Lung (tissue), 12 donors: ENCODE data around the gene CYYR1. TPM values are rescaled to one million over a fixed set of nuclear protein-coding genes. Genes with fewer than 3 reads are reported as not detected.

Experiments
- ATAC-seq: fragments of 200-7000 bp; cut with Tn5 transposase; one replicate; pipeline ENCODE4 v1.9.1; 2020; ENCODE audit warnings: moderate number of reproducible peaks; ENCODE audit not compliant: insufficient read depth, low FRiP score
- DNase-seq, 3 donors: peaks; one replicate each; pipeline ENCODE4 v3.0.0-alpha.2; 2013 to 2017
- H3K27ac ChIP-seq, 2 donors: one replicate each; pipeline ENCODE4 v1.5.1; 2013; ENCODE audit warnings: mild to moderate bottlenecking in 2 of 2, moderate library complexity in 2 of 2, control low read depth in 1 of 2, inconsistent platforms in 1 of 2, low read depth in 1 of 2, low read length in 1 of 2
- H3K27me3 ChIP-seq, 3 donors: one replicate each; pipeline ENCODE4 v1.5.1; 2013; ENCODE audit warnings: low read length in 2 of 3; ENCODE audit not compliant: control insufficient read depth in 3 of 3, insufficient read depth in 3 of 3
- H3K36me3 ChIP-seq, 4 donors: one replicate each; pipeline ENCODE4 v1.5.1; 2013; ENCODE audit warnings: low read length in 4 of 4, mild to moderate bottlenecking in 1 of 4, moderate library complexity in 1 of 4; ENCODE audit not compliant: control insufficient read depth in 4 of 4, insufficient read depth in 4 of 4
- H3K4me1 ChIP-seq, 5 donors: one replicate each; pipeline ENCODE4 v1.5.1; 2013; ENCODE audit warnings: low read length in 5 of 5, mild to moderate bottlenecking in 2 of 5, moderate library complexity in 1 of 5; ENCODE audit not compliant: control insufficient read depth in 5 of 5, insufficient read depth in 5 of 5
- H3K4me3 ChIP-seq: one replicate; pipeline ENCODE4 v1.5.1; 2013; ENCODE audit warnings: mild to moderate bottlenecking, control low read depth, moderate library complexity
- H3K9ac ChIP-seq, 2 donors: one replicate each; pipeline ENCODE4 v1.5.1; 2013; ENCODE audit warnings: low read length in 2 of 2, control low read depth in 1 of 2; ENCODE audit not compliant: insufficient read depth in 1 of 2
- H3K9me3 ChIP-seq, 4 donors: one replicate each; pipeline ENCODE4 v1.5.1; 2013; ENCODE audit warnings: low read length in 3 of 4, mild to moderate bottlenecking in 1 of 4, moderate library complexity in 1 of 4; ENCODE audit not compliant: control insufficient read depth in 4 of 4, insufficient read depth in 3 of 4
- CTCF ChIP-seq: IDR thresholded peaks from 2 replicates; pipeline ENCODE4 v1.5.1; 2012; ENCODE audit warnings: mild to moderate bottlenecking; ENCODE audit errors: control extremely low read depth, extremely low read depth
- WGBS, 2 donors: extraction: QIAGEN DNeasy Blood & Tissue Kit; methylation state at CpG; one replicate each; pipeline ENCODE4 v1.1.7; 2013; 5-methylcytosine and 5-hydroxymethylcytosine counted together
- polyA plus RNA-seq, 2 donors: library from polyadenylated mRNA; stranded (reverse); fragments of 200-250 nt; gene quantifications; one replicate each; pipeline ENCODE4 v1.2.1, GENCODE V29; 2013
- total RNA-seq, 2 donors: library from RNA; depleted of rRNA in 1 of 2; stranded (reverse); fragments of >200 nt in 1 of 2; gene quantifications; one replicate each; pipeline ENCODE4 v1.2.1, GENCODE V29; 2014 to 2021
- donor health status: control.
- donor health status: control.
- donor health status: Bipolar disorder and iron deficiency.
- donor health status: healthy.
- donor health status: DM: yes; HTN: yes; CAD: no.

The CYYR1 gene
- total and polyA plus RNA-seq, 4 donors: 9.9 to 38.3 (median 16.6) TPM

- peaks cover 0 to 12% (median 0%) of the 10 kb centered on the region in 4 donors for H3K36me3 ChIP-seq
- no peak for ATAC-seq
- peak; percentile 41 to 88 (median 81) for DNase-seq
- no peak overlapping the region for H3K4me3 ChIP-seq
- TF ChIP-seq CTCF: no peak
- H3K9me3 ChIP-seq: no peaks in the 10 kb centered on the region
- H3K27me3 ChIP-seq: no peaks in the 10 kb centered on the region
- H3K4me1 ChIP-seq: peaks cover 0 to 43% (median 10%) of the 10 kb centered on the region in 5 donors
- WGBS, 2 donors: 34 to 64% methylated on average over 2 of the region's 2 CpGs
- H3K9ac ChIP-seq: peak overlapping the region in 1 of 2 donors; percentile 3
- no peak overlapping the region for H3K27ac ChIP-seq
Measured at GRCh38 chr21:26550326-26550725, 22.8 kb downstream of the CYYR1 start.

DNA sequence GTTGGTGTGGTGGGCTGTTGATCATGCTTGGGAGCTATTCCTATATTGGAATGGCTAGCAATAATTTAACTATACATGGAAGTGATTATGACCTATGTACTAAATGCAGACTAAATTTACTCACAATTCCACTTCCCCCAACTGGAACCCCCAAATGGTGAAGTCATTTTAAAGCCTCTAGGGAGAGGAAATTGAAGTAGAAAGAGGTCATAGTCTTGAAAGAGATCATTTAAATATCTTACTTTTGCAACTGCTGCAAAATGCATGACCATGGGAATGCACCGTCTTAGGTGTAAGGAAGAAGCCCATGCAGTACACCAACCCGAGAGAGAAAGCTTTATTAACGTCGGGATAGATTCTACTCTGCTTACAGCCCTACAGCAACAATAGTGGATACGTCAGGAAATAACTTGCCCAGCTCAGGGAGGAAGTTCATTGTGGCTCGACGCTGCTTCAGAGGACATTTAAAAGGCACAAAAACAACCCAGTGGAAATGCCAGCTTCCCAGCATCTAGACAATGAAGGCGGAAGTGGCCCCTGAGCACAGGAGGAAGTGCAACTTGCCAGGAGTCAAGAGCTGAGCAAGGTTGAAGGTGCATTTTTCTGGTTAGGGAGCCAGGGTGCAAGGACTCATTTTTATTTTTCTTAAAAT lies 26.5 kb downstream of the CYYR1 start:
- peaks cover 0 to 28% (median 10%) of the 10 kb centered on the region in 5 donors for H3K4me1 ChIP-seq
- 42 to 55% methylated on average over 8 of the region's 8 CpGs for WGBS, 2 donors
- no peak overlapping the region for H3K4me3 ChIP-seq
- DNase-seq: peak in 2 of 3 donors; percentile 29 to 49
- no peak for TF ChIP-seq CTCF
- peaks cover 0 to 10% (median 0%) of the 10 kb centered on the region in 4 donors for H3K36me3 ChIP-seq
- no peak overlapping the region for H3K9ac ChIP-seq
- no peaks in the 10 kb centered on the region for H3K27me3 ChIP-seq
- no peaks in the 10 kb centered on the region for H3K9me3 ChIP-seq
- no peak for ATAC-seq
- H3K27ac ChIP-seq: peak overlapping the region; percentile 63 to 87

DNA sequence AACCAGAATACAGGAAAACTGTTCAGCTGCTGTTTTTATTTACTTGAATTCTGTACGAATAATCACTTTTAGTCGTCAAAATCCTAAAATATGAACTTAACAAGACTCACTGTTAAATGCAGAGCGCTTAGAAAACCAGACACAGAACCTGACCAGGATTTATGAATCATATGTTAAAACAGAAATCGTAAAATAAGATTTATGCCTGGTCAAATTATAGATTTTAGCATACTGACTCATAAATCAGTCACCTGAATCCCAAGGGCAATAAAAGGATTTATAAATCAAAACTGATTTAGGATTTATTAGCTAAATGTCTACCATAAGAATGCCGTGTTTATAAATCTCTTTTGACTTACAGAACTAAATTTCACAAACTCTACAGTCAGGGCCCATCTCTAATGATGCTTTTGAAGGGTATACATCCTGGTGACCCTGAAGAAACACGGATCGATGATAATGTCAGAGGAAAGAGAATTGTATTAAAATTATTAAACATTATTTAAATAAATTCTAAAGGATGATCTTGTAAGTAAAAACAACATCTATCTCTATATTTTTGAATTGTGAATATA lies 28.8 kb downstream of the CYYR1 start:
- H3K27ac ChIP-seq: no peak overlapping the region
- H3K27me3 ChIP-seq: no peaks in the 10 kb centered on the region
- no peak for TF ChIP-seq CTCF
- no peak overlapping the region for H3K4me3 ChIP-seq
- H3K4me1 ChIP-seq: peaks cover 0 to 23% (median 6%) of the 10 kb centered on the region in 5 donors
- H3K9me3 ChIP-seq: no peaks in the 10 kb centered on the region
- no peak overlapping the region for H3K9ac ChIP-seq
- 86 to 94% methylated on average over 7 of the region's 7 CpGs for WGBS, 2 donors
- no peak for DNase-seq
- no peak for ATAC-seq
- peaks cover 0 to 8% (median 0%) of the 10 kb centered on the region in 4 donors for H3K36me3 ChIP-seq
